Neutrophil (primary cell): ENCODE data around the gene RARS1.

Experiments used
- H3K27ac ChIP-seq: fragments of 200-600 bp; sonication (generic); 2 replicates; pipeline ENCODE4 v1.5.1; 2016; ENCODE audit warnings: mild to moderate bottlenecking, moderate library complexity
- H3K27me3 ChIP-seq: fragments of 200-600 bp; sonication (generic); 2 replicates; pipeline ENCODE4 v1.6.0; 2016; ENCODE audit warnings: mild to moderate bottlenecking
- H3K36me3 ChIP-seq: fragments of 200-600 bp; sonication (generic); 2 replicates; pipeline ENCODE4 v1.5.1; 2017
- H3K4me1 ChIP-seq, 2 experiments: fragments of 200-600 bp in 1 of 2; sonication (generic) in 1 of 2; 1 replicate in 1 of 2; 2 replicates in 1 of 2; pipeline versions ENCODE4 v1.5.1 to v1.6.1; 2013 to 2016; ENCODE audit warnings: low read depth in 1 of 2, low read length in 1 of 2, mild to moderate bottlenecking in 1 of 2, moderate library complexity in 1 of 2; ENCODE audit not compliant: control insufficient read depth in 1 of 2, insufficient read depth in 1 of 2
- H3K4me3 ChIP-seq, 2 experiments: fragments of 200-600 bp in 1 of 2; sonication (generic) in 1 of 2; 1 replicate in 1 of 2; 2 replicates in 1 of 2; pipeline ENCODE4 v1.5.1; 2013 to 2016; ENCODE audit warnings: low read depth in 1 of 2, low read length in 1 of 2, mild to moderate bottlenecking in 1 of 2, moderate library complexity in 1 of 2
- H3K9me3 ChIP-seq: fragments of 200-600 bp; sonication (generic); 2 replicates; pipeline ENCODE4 v1.5.1; 2016
- CTCF ChIP-seq: fragments of 200-600 bp; sonication (generic); IDR thresholded peaks from 2 replicates; pipeline ENCODE4 v1.5.1; 2016; ENCODE audit warnings: antibody characterized with exemption

Gene RARS1

GRCh38 chr5:168447808-168448207 lies 38.5 kb upstream of the RARS1 start:
- no peak overlapping the region for H3K4me3 ChIP-seq
- no peaks in the 10 kb centered on the region for H3K36me3 ChIP-seq
- H3K9me3 ChIP-seq, result no peaks in the 10 kb centered on the region
- H3K27me3 ChIP-seq, result no peaks in the 10 kb centered on the region
- H3K4me1 ChIP-seq, result no peaks in the 10 kb centered on the region
- no peak overlapping the region for H3K27ac ChIP-seq
- TF ChIP-seq CTCF, result no peak

DNA sequence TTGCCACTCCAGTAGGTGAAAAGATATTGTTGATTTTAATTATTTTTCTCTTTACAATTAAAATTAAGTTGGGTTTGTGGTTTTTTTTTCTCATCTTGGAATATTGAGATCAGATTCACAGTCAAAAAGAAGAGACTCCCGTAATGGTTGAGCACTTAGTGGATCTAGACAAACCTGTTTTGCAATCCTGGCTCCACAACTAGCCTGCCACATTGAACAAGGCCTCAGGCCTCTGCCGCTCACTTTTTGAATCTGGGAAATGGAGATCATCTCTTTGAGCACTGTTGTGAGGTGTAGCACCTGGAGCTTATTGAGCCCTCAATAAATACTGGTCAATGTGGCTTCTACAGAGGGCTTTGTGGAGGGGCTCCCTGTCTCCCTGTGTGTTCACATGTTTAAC lies 37.1 kb upstream of the RARS1 start:
- no peak overlapping the region for H3K27ac ChIP-seq
- no peaks in the 10 kb centered on the region for H3K27me3 ChIP-seq
- no peaks in the 10 kb centered on the region for H3K4me1 ChIP-seq
- no peak overlapping the region for H3K4me3 ChIP-seq
- no peaks in the 10 kb centered on the region for H3K9me3 ChIP-seq
- no peak for TF ChIP-seq CTCF
- H3K36me3 ChIP-seq, result no peaks in the 10 kb centered on the region

- Histone ChIP-seq H3K4me3 (no peak overlapping the region), H3K4me1 (no peaks in the 10 kb centered on the region), H3K9me3 (no peaks in the 10 kb centered on the region), H3K27ac (no peak overlapping the region), H3K27me3 (no peaks in the 10 kb centered on the region), H3K36me3 (no peaks in the 10 kb centered on the region)
- no peak for TF ChIP-seq CTCF
Measured at GRCh38 chr5:168451565-168451964, 34.7 kb upstream of the RARS1 start.

DNA sequence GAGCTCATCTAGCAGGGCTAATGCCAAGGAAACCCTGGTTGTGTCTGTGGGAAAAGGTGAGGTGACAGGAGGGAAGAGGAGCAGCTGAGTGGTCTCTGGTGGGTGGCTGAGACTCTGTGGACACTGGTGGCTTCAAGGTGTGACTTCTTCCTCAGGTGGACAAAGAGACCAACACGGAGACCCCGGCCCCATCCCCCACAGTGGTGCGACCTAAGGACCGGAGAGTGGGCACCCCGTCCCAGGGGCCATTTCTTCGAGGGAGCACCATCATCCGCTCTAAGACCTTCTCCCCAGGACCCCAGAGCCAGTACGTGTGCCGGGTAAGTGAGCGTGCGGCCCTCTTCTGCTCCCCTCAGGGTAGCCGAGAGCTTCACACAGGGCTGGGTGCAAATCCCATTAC lies 31.1 kb upstream of the RARS1 start:
- Histone ChIP-seq H3K27me3 (no peaks in the 10 kb centered on the region), H3K4me3 (no peak overlapping the region), H3K36me3 (no peaks in the 10 kb centered on the region), H3K9me3 (no peaks in the 10 kb centered on the region), H3K4me1 (no peaks in the 10 kb centered on the region), H3K27ac (no peak overlapping the region)
- TF ChIP-seq CTCF, result no peak

GRCh38 chr5:168457542-168457941 lies 28.7 kb upstream of the RARS1 start:
- Histone ChIP-seq H3K36me3 (no peaks in the 10 kb centered on the region), H3K27ac (no peak overlapping the region), H3K4me1 (no peaks in the 10 kb centered on the region), H3K27me3 (no peaks in the 10 kb centered on the region), H3K9me3 (no peaks in the 10 kb centered on the region), H3K4me3 (no peak overlapping the region)
- no peak for TF ChIP-seq CTCF

GRCh38 chr5:168460606-168461005 lies 25.7 kb upstream of the RARS1 start:
- Histone ChIP-seq H3K27me3 (no peaks in the 10 kb centered on the region), H3K36me3 (no peaks in the 10 kb centered on the region), H3K4me3 (no peak overlapping the region)

More at GRCh38 chr5:168460606-168461005, 25.7 kb upstream of the RARS1 start:
- TF ChIP-seq CTCF, result no peak
- H3K4me1 ChIP-seq, result no peaks in the 10 kb centered on the region
- H3K9me3 ChIP-seq, result no peaks in the 10 kb centered on the region
- H3K27ac ChIP-seq, result no peak overlapping the region
